ENCODE data around the gene SDF2L1.
"Not testable (repeated sequence)": the region's sequence is repeated elsewhere in the genome, so short reads cannot be mapped to it uniquely, and the experiment has no call there.

The SDF2L1 gene, protein sequence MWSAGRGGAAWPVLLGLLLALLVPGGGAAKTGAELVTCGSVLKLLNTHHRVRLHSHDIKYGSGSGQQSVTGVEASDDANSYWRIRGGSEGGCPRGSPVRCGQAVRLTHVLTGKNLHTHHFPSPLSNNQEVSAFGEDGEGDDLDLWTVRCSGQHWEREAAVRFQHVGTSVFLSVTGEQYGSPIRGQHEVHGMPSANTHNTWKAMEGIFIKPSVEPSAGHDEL

DNA sequence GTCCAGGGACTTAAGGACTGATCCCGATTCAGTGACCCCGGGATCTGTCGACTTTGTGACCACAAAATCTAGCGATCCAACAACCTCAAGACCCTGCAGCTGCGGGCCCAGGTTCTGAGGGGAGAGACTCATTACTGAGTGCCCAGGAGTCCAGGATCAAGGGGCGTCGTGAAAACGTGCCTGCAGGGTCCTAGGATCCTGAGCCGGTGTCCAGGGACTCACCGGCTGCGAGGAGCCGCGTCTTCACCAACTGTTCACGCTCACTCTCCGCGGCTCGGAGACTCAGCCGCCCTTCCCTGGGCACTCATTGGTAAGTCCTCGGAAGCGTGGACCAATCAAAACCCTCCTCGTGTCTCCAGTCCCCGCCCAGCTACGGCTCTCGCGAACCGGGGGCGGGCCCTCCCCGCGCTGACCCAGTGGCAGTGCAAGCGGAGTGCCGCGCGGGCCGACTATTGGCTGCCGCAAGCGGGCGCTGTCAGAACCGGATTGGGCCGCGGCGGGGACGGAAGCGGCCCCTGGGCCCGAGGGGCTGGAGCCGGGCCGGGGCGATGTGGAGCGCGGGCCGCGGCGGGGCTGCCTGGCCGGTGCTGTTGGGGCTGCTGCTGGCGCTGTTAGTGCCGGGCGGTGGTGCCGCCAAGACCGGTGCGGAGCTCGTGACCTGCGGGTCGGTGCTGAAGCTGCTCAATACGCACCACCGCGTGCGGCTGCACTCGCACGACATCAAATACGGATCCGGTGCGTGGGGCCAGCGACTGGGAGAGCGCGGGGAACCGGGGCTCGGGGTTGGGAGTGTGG is at the start of gene SDF2L1:
TSS of gene SDF2L1 (plus strand) at position 514 of the 795 bp plus-strand sequence. CDS start at position 549, 35 bp downstream.
- peak; percentile 92 for DNase-seq

DNA sequence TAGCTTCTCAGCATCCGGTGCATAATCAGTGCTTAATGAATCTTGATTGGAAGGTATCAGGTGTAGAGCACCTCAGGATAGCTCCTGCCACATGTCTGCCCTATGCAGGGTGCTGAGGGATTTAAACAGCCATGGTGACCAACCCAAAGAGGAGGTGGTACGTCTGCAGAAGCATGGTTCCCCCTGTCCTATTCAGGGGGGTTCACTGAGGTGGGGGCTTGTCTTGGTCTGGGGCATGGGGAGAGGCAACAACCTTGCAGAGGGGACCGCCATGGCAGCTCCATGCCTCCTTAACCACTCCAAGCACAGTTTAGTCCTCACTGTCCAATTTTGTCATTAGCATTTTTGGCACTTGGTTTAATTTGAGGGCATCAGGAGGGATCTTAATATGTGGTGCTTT is 49.7 kb upstream of the SDF2L1 start:
- DNase-seq: no peak

DNA sequence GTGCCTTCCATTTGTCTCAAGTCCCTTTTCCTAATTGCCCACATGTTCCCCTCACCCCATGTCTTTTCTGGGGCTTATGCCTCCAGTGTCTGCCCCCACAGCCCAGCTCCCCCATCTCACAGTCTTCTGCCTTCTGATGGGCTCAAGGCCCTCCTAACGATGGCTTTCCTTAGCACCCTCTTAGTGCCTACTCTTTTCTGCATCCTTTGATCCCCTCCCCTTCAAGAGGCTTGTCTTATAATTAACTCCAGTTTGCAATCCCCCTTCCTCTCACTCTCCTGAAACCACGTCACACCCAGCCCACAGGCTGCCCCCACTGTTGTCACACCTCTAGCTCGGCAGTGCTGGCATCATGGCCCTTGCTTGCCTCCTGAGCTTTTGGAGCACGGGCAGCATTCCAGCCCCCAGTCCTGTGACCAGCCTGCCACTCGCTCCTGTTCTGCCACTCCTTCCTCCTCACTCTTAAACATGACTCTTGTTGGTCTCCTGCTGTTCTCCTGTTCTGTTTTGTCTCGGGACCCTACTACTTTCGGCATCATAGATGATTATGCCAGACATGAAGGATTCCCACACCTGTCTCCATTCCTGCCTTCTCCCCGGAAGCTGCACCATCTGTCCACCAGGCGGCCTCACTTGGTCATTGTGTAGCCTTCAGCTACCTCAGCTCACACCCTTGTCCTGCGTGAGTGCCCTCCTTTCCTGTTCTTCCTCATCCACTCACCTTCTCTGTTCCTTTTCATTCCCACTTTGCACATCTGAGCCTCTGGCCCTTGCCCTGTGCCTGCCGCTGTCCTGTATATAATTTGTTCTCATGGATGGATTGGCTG is 48.5 kb upstream of the SDF2L1 start:
- no peak for DNase-seq

DNA sequence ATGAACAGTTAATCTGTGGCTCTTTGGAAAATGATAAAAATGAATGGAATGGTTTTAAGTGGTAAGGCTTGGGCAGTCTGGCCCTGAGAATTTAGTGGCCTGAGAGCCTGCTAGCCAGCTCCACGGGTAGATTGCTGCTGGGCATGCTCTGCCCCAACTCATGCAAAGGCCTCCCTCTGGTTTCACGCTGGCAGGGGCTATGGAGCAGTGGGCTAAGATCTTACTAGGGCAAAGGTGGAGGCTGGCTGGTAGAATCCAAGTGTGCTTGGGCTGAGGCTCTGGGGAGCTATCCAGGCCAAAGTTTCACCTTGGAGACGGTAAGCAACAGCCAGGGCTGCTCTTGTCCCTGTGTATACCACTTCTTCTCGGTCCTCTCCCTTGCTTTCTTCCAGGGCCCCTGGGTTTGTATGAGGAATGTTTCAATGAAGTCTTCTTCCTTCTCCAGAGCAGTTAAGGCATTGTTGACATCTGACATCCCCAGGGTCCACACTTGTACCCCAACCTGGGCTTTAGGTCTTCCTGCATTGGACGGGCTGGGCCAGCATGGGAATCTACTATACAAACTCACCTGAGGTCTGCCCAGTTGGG is 47.1 kb upstream of the SDF2L1 start:
- no peak for DNase-seq

DNA sequence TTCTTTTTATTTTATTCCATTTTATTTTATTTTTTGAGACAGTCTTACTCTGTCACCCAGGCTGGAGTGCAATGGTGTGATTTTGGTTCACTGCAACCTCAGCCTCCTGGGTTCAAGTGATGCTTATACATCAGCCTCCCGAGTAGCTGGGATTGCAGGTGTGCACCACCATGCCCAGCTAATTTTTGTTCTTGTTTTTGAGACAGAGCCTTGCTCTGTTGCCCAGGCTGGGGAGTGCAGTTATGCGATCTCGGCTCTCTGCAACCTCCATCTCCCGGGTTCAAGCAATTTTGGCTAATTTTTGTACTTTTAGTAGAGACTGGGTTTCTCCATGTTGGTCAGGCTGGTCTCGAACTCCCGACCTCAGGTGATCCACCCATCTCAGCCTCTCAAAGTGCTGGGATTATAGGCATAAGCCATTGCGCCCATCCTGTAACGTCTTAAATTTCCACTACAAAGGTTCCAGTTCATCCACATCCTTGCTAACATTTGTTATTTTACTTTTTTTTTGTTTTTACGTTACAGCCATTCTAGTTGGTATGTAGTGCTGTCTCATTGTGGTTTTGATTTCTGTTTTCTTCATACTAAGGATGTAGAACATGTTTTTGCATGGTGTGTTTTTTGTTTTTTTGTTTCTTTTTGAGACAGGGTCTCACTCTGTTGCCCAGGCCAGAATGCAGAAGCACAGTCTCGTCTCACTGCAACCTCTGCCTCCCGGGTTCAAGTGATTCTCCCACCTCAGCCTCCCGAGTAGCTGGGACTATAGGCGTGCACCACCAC is 45.6 kb upstream of the SDF2L1 start:
- not testable (repeated sequence) for DNase-seq

DNA sequence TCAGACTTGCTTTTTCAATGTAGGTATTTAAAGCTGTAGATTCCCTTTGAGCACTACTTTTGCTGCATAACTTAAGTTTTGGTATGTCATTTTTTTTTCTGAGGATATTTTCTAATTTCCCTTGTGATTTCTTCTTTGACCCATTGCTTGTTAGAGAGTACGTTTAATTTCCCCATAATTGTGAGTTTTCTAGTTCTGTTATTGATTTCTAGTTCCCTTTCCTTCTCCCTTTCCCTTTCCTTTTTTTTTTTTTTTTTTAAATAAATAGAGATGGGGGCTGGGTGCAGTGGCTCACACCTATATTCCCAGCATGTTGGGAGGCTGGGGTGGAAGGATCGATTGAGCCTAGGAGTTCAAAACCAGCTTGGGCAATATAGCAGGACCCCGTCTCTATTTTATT is 43.8 kb upstream of the SDF2L1 start:
- no peak for DNase-seq

DNA sequence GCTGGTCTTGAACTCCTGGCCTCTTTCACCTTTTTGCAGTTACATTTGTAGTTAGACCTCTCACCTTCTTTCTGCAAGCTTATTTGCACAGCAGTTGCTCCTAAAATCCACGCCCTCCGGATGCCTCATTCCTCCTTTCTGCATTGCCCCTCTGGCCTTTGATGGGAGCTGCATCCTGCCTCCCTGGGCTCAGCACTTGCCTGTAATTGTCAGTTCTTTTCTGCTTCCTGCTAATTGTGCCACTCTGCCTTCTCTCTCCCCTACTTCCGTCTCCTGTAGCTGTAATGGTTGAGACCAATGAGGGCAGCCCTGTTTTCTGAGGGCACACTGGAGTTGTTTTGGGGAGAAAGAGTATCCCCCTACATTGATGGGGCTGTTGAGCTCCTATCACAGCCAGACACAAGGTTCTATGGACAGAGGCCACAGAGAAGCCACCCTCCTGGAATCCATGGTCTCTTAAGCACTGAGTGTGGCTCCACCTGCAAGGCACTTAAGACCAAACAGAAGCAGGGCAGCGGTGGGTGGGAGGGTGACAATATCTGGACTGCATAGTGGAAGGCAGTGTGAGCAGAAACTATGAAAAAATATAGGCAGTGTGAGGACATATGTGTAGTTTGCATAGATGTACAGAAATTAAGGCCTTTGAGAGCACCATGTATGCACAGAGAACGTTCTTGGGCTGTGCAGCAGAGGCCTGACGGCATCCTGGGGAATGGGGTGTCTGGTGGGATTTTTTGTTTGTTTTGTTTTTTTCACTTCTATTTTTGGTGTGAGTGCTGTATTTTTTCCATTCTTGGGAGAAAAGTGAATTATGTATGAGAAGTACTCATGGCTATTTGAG is 42.8 kb upstream of the SDF2L1 start:
- no peak for DNase-seq

DNA sequence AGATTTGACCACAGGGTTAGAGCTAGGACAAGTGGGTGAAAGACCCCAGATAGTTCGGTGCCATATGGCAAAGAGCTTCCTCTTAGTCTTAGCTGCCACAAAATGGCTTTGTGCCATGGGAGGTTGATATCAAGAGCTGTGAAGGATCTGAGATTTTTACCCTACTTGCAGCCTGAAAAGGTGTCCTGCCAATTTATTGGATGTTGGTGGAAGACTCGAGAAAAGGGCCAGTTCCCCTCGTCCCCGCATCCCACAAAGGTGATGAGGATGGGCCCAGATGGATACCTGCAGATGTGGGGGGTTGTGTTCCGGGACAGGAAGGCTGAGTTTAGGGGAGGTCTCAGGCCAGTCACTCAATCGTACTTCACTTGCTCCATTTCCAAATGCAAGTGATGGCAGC is 39.5 kb upstream of the SDF2L1 start:
- no peak for DNase-seq

DNA sequence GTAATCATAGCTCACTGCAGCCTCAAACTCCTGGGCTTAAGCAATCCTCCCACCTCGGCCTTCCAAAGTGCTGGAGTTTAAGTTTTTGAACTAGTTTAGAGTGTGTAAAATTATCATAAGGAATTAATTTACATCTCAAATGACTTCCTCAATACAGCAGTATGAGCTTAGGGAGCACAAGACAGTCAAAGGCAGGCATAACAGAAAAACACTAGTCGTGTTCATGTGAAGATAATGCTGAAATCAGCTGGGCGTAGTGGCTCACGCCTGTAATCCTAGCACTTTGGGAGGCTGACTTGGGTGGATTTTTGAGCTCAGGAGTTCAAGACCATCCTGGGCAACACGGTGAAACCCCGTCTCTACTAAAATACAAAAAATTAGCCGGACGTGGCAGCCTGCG is 38.1 kb upstream of the SDF2L1 start:
- no peak for DNase-seq

DNA sequence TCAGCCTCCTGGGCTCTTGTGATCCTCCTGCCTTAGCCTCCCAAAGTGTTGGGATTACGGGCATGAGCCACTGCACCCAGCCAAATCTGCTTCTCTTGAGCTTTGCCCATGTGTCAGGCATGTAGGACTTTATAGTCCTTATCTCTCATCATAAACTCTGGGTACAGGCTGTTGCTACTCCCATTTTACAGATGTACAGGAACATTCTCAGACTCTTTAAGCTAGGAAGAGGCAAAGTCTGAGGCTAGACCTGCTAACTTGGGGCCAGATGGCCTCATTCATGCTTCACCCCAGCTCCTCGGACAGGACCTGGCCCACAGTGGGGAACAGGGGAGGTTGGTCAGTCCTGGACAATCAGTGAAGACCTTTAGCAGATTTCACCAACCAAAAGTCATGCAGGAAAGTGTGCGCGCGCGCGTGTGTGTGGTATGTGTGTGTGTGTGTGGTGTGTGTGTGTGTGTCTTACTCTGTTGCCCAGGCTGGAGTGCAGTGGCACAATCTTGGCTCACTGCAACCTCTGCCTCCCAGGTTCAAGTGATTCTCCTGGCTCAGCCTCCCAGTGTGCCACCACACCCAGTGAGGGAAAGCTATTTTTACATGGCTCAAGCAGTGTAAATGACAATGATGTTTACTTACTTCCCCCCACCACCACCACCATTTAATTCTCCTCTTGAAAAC is 36.1 kb upstream of the SDF2L1 start:
- no peak for DNase-seq

DNA sequence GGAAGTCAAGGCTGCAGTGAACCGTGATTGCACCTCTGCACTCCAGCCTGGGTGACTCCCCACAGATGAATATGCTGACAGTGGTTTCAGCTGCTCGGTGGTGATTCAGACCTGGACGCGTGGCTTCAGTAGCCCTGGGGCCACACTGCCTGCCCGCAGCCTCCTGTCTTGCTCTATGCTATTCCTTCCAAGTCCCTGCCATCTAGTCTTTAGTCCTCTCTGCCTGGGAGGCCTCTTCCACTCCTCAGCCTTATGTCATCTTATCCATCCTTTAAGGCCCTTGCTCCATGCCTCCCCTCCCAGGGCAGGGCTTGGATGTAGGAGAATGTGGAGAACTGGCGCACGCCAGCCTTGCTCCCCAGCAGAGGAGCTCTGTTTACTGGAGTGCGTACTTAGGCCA is 35.3 kb upstream of the SDF2L1 start:
- DNase-seq: no peak

DNA sequence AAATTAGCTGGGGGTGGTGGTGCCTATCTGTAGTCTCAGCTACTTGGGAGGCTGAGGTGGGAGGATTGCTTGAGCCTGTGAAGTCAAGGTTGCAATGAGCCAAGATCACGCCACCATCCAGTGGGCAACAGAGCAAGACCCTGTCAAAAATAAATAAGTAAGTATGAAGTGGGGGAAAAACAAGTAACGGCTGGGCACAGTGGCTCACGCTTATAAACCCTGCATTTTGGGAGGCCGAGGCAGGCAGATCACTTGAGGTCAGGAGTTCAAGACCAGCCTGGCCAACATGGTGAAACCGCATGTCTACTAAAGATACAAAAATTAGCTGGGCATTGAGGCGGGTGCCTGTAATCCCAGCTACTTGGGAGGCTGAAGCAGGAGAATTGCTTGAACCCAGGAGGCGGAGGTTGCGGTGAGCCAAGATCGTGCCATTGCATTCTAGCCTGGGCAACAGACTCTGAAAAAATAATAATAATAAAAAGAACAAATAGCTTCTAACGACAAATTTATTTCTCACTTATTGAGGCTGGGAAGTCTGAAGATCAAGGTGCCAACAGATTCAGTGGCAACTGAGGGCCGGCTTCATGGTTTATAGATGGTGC is 32.4 kb upstream of the SDF2L1 start:
- DNase-seq: not testable (repeated sequence)

DNA sequence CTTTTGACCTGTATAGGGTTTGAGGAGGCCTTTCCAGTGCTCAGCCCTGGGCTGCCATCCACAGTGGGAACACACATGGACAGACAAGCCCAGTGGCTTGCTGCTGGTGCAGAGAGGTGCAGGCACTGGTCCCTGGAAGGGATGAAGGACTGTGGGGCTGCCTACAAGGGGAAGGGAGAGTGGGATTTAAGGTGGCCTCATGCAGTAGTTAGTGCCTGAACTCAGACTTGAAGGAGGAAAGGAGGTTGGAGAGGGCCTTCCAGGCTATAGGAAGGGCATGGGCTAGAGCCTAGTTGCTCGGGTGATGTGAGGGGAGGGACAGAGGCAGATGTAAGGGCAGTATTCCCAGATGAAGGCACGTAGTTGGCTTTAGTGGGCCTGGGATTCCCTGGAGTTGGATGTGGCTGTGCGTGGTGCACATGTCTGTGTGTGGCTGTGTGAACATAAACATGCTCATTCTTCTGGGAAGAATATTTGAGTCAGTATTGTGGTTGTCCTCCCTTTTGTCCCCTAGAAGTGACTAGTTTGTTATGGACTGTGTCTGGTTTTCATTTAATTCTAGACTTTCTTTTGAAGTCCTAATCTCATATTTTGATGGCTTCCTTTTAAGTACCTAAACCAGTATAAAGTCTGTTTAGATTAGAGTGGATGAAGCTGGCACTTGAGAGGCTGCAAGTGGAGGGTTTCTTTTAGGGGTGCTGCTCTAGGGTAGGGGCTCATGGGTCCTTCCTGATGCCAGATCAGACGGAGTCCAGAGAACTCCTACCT is 30.7 kb upstream of the SDF2L1 start:
- no peak for DNase-seq

DNA sequence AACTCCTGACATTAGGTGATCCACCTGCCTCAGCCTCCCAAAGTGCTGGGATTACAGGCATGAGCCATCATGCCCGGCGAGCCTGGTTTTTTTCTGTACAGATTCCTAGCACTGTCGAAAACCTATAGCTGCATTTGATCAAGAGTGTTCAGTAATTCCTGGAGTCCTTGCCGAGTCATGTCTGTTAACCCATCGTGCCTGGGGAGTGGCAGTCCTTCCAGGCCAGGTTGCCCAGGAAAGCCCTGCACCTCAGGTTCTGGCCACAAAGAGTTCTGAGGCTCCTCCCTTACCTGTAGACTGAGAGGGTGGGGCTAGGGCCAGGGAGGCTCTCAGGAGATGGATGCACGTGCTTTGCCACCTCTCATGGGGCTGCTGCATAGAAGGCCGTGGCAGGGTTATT is 29.2 kb upstream of the SDF2L1 start:
- DNase-seq: no peak

DNA sequence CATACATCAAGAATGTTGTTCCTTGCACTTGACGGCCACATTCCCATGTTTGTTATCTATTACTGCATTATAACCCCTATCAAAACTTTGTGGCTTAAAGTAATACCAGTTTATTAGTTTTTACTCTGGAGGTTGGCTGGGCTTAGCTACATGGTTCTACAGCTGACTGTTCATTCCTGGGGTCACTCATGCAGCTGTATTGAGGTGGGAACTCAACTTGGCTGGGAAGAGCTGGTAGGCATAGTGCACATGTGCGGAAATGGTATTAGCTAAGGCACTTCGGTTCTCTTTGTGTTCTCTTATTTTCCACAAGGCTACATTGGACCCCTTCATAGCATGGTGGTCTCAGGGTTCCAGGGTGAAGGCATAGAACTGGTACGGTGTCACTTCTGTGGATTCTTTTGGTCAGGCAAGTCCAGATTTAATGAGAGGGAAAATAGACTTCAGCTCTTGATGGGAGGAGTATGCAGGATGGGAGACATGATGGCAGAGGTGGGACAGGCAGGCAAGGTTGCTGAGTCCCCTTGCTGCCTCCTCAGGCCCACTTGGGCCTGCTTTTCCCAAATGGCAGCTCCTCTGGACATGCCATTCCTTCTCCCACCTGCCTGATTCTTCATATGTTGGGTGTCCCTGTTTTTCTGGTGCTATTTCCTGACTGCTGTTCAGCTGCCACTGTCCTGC is 28.4 kb upstream of the SDF2L1 start:
- DNase-seq: no peak

DNA sequence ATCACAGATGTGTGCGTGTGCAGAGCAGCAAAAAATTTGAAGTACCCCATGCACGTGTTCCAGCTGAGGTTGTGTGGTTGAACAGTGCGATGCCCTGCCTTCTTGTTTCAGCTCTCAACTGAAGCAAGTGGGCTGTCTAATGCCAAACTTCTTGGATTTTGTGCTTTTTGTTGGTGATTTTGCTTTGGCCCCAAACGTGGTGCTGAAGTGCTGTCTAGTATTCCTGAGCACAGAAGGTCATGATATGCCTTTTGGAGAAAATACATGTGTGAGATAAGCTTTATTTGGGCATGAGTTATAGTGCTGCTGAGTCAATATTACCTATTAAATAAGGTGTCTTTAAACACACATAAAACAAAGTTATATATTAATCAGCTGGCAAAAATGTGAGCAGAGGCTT is 26.4 kb upstream of the SDF2L1 start:
- DNase-seq: no peak

DNA sequence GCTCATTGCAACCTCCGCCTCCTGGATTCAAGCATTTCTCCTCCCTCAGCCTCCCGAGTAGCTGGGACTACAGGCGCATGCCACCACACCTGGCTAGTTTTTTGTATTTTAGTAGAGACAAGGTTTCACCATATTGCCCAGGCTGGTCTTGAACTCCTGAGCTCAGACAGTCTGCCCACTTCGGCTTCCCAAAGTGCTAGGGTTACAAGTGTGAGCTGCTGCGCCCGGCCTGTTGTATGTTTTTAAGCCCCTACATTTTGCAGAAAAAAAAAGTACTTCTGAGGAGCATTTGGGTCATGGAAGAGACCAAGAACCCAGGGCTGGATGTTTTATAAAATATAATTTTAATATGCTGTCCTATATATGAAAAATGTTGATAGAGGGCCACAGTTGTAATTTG is 24.8 kb upstream of the SDF2L1 start:
- DNase-seq: not testable (repeated sequence)

DNA sequence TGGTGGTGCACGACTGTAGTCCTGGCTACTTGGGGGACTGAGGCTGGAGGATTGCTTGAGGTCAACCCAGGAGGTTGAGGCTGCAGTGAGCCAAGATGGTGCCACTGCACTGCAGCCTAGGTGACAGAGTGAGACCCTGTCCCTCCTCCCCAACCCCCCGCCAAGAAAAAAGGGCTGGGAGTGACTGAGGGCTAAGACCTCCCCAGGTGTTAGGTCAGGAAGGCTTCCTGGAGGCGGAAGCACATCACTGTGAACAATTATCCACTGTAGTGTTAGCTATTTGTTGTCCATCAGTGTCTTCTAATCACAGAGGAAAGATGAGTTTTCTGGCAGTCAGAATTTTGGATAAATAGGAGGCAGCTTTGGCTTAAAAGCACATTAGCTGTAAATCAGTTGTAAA is 21.1 kb upstream of the SDF2L1 start:
- DNase-seq: no peak

All from SHP77 treated with DMSO at 0.1 percent for 48 hours (cell line).